A673 (cell line): ENCODE data around the gene TAF1C.

Source experiments
- EZH2 ChIP-seq: fragments of 200-600 bp; sonication (generic); IDR thresholded peaks from 2 replicates; pipeline ENCODE4 v1.6.1; 2017; ENCODE audit warnings: borderline replicate concordance, low read depth, mild to moderate bottlenecking, mixed read lengths, antibody characterized with exemption, low read length; ENCODE audit not compliant: poor library complexity, severe bottlenecking
- TF ChIP-seq, protein P1 (sequence below): fragments of 300-800, 200-600 bp; sonication (generic); conservative IDR thresholded peaks from 2 replicates; pipeline ENCODE4 v1.5.1; 2017; ENCODE audit warnings: low read depth, mild to moderate bottlenecking, antibody characterized with exemption, low read length, moderate library complexity, mixed read lengths

- TF ChIP-seq, protein P1, sequence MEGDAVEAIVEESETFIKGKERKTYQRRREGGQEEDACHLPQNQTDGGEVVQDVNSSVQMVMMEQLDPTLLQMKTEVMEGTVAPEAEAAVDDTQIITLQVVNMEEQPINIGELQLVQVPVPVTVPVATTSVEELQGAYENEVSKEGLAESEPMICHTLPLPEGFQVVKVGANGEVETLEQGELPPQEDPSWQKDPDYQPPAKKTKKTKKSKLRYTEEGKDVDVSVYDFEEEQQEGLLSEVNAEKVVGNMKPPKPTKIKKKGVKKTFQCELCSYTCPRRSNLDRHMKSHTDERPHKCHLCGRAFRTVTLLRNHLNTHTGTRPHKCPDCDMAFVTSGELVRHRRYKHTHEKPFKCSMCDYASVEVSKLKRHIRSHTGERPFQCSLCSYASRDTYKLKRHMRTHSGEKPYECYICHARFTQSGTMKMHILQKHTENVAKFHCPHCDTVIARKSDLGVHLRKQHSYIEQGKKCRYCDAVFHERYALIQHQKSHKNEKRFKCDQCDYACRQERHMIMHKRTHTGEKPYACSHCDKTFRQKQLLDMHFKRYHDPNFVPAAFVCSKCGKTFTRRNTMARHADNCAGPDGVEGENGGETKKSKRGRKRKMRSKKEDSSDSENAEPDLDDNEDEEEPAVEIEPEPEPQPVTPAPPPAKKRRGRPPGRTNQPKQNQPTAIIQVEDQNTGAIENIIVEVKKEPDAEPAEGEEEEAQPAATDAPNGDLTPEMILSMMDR: peak; percentile 76
- no peak for TF ChIP-seq EZH2
Measured at GRCh38 chr16:84175350-84176081, 11.3 kb downstream of the TAF1C start.
